GM21423 (cell line): Measurements from ENCODE around the gene MYO6.
A peak's percentile ranks its signal among the peaks of the same experiment; 100 is the strongest.
"Not testable (repeated sequence)": the region's sequence is repeated elsewhere in the genome, so short reads cannot be mapped to it uniquely, and the experiment has no call there.

Experiments used
- ATAC-seq: cut with Tn5 transposase; IDR thresholded peaks from one replicate; pipeline ENCODE4 v1.9.1; 2021; ENCODE audit warnings: mild to moderate bottlenecking, moderate library complexity; ENCODE audit not compliant: unreplicated experiment

MYO6 gene

GRCh38 chr6:75880305-75880704, 131.3 kb downstream of the MYO6 start:
- no peak for ATAC-seq

- ATAC-seq = no peak
Observed at GRCh38 chr6:75882734-75883133, 133.7 kb downstream of the MYO6 start.

- no peak for ATAC-seq
Observed at GRCh38 chr6:75884822-75885221, 135.8 kb downstream of the MYO6 start.

- ATAC-seq = no peak
Observed at GRCh38 chr6:75892384-75892783, 143.3 kb downstream of the MYO6 start.

GRCh38 chr6:75893058-75893775, 144.2 kb downstream of the MYO6 start:
- ATAC-seq = peak; percentile 61

- ATAC-seq = no peak
Observed at GRCh38 chr6:75893776-75894152, 144.7 kb downstream of the MYO6 start.

GRCh38 chr6:75896526-75896925, 147.5 kb downstream of the MYO6 start:
- no peak for ATAC-seq

GRCh38 chr6:75900216-75900615, 151.2 kb downstream of the MYO6 start:
- not testable (repeated sequence) for ATAC-seq

GRCh38 chr6:75905129-75905528, 156.1 kb downstream of the MYO6 start:
- not testable (repeated sequence) for ATAC-seq

- ATAC-seq = no peak
Observed at GRCh38 chr6:75906871-75907270, 157.8 kb downstream of the MYO6 start.

GRCh38 chr6:75907444-75907843, 158.4 kb downstream of the MYO6 start:
- no peak for ATAC-seq

GRCh38 chr6:75913040-75913439, 164.0 kb downstream of the MYO6 start:
- ATAC-seq = no peak

- no peak for ATAC-seq
Observed at GRCh38 chr6:75922226-75922625, 173.2 kb downstream of the MYO6 start.

GRCh38 chr6:75926293-75927168, 177.5 kb downstream of the MYO6 start:
- peak; percentile 39 for ATAC-seq

- ATAC-seq = no peak
Observed at GRCh38 chr6:75931011-75931680, 182.1 kb downstream of the MYO6 start.

- ATAC-seq = peak; percentile 37
Observed at GRCh38 chr6:75932067-75932466, 183.0 kb downstream of the MYO6 start.

GRCh38 chr6:75933387-75933975, 184.4 kb downstream of the MYO6 start:
- no peak for ATAC-seq

- ATAC-seq = peak; percentile 67
Observed at GRCh38 chr6:75934643-75935472, 185.8 kb downstream of the MYO6 start.

- no peak for ATAC-seq
Observed at GRCh38 chr6:75935473-75935793, 186.4 kb downstream of the MYO6 start.

GRCh38 chr6:75936682-75937081, 187.6 kb downstream of the MYO6 start:
- no peak for ATAC-seq
